ENCODE results near the gene PRPF40B.

GRCh38 chr12:49652921-49653520, 29.7 kb downstream of the PRPF40B start:
- TF ChIP-seq EZH2phosphoT487 (IDR thresholded peaks at IDR 0.05; ENCODE audit: borderline replicate concordance, low read length) = no peak
- TF ChIP-seq, protein P1, sequence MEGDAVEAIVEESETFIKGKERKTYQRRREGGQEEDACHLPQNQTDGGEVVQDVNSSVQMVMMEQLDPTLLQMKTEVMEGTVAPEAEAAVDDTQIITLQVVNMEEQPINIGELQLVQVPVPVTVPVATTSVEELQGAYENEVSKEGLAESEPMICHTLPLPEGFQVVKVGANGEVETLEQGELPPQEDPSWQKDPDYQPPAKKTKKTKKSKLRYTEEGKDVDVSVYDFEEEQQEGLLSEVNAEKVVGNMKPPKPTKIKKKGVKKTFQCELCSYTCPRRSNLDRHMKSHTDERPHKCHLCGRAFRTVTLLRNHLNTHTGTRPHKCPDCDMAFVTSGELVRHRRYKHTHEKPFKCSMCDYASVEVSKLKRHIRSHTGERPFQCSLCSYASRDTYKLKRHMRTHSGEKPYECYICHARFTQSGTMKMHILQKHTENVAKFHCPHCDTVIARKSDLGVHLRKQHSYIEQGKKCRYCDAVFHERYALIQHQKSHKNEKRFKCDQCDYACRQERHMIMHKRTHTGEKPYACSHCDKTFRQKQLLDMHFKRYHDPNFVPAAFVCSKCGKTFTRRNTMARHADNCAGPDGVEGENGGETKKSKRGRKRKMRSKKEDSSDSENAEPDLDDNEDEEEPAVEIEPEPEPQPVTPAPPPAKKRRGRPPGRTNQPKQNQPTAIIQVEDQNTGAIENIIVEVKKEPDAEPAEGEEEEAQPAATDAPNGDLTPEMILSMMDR (IDR thresholded peaks at IDR 0.05; ENCODE audit: low read depth, low read length, poor library complexity, severe bottlenecking) = no peak
